ENCODE results near the gene CNTN5. TPM values are rescaled to one million over a fixed set of nuclear protein-coding genes. Genes with fewer than 3 reads are reported as not detected.

CNTN5 gene
- total RNA-seq, 1 donor from 2014 or later = not detected

DNA sequence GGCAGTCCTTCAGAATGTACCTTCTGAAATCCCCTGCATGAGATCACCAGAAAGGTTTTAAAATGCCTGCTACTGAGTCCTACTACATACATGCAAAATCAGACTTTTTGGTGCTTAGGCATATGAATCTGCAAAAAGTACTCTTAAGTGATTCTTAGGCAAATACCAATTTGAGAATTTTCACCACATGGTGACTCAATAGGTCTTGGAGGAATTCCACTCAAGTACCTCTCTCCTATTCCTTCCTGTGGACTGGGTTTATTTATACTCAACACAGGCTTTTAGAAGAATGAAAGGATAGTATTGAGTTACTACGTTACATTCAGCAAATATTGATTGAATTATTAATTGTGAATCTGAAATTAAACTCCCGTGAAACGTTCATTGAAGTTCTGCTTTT lies 223.9 kb downstream of the CNTN5 start:
- no peak overlapping the region for H3K27ac ChIP-seq
- H3K36me3 ChIP-seq = no peaks in the 10 kb centered on the region
- TF ChIP-seq, protein P1, sequence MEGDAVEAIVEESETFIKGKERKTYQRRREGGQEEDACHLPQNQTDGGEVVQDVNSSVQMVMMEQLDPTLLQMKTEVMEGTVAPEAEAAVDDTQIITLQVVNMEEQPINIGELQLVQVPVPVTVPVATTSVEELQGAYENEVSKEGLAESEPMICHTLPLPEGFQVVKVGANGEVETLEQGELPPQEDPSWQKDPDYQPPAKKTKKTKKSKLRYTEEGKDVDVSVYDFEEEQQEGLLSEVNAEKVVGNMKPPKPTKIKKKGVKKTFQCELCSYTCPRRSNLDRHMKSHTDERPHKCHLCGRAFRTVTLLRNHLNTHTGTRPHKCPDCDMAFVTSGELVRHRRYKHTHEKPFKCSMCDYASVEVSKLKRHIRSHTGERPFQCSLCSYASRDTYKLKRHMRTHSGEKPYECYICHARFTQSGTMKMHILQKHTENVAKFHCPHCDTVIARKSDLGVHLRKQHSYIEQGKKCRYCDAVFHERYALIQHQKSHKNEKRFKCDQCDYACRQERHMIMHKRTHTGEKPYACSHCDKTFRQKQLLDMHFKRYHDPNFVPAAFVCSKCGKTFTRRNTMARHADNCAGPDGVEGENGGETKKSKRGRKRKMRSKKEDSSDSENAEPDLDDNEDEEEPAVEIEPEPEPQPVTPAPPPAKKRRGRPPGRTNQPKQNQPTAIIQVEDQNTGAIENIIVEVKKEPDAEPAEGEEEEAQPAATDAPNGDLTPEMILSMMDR (IDR thresholded peaks at IDR 0.05) = no peak
- no peak for DNase-seq
- H3K4me1 ChIP-seq = no peaks in the 10 kb centered on the region
- no peaks in the 10 kb centered on the region for H3K9me3 ChIP-seq
- no peaks in the 10 kb centered on the region for H3K27me3 ChIP-seq
- ATAC-seq = peak; percentile 51
- H3K4me3 ChIP-seq = no peak overlapping the region
- intact Hi-C loops (cut with DNase I) = no loop called here

DNA sequence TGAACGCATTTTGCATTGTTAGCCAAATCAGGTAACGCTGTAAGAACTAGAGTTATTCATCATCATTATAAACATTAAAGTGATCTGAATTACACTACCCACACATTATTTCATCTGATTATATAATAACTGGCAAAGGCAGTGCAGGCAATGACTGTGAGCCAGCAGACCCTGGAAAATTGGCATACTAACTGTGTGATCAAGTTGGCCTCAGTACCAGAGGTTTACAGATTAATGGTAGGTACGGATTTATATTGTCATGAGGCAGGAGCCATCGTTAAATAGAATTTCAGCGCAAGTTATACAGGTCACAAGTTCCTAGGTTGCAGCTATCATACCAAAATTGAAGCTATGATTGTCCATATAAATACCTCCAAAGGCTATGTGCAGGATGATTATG lies 225.4 kb downstream of the CNTN5 start:
- no peak for DNase-seq
- intact Hi-C loops (cut with DNase I) = no loop called here
- no peak for ATAC-seq

DNA sequence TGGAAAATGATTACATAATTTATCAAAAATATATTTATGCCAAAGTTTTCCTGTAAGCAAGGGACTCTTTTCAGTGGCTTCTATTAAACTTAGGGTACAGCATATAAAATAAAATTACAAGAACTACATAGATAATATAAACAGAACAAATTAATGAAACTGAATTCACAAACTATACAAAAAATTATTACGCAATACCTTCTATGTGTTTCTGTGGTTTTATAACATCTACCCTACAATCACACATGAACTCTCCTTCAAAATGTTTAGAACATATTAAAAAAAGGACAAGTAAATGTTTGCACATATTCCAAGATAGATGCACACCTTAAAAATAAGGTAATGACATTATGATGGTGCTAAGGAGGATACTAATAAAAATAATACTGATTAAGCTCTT lies 235.9 kb downstream of the CNTN5 start:
- DNase-seq (no peak), ATAC-seq (no peak)
- Histone ChIP-seq H3K9me3 (peaks cover 3% of the 10 kb centered on the region), H3K27me3 (no peaks in the 10 kb centered on the region), H3K36me3 (no peaks in the 10 kb centered on the region), H3K4me1 (no peaks in the 10 kb centered on the region), H3K27ac (no peak overlapping the region), H3K4me3 (no peak overlapping the region)
- intact Hi-C loops (cut with DNase I) = no loop called here
- TF ChIP-seq, protein P1 (IDR thresholded peaks at IDR 0.05) = no peak

More for the DNA sequence above, 225.4 kb downstream of the CNTN5 start:
- H3K27ac ChIP-seq = no peak overlapping the region
- H3K27me3 ChIP-seq = no peaks in the 10 kb centered on the region
- no peak overlapping the region for H3K4me3 ChIP-seq
- TF ChIP-seq, protein P1 (IDR thresholded peaks at IDR 0.05) = no peak
- H3K9me3 ChIP-seq = no peaks in the 10 kb centered on the region
- no peaks in the 10 kb centered on the region for H3K36me3 ChIP-seq
- no peaks in the 10 kb centered on the region for H3K4me1 ChIP-seq

DNA sequence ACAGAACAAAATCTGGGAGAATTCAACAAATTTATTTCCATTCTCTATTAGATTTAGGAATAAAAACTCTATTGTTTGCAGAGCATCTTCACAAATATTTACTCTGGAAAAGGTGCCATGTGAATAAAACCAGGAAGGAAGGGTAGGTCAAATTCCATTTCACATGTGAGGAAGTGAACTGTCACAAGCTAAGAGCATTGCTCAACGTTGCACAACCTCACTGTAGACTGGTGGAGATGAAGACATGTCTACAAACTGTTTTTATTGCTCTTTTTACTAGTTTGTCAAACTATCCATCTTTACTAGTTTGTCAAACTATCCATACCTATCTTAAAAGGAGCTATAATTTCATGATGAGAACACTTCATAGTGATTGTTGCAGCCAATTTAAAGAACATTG lies 236.4 kb downstream of the CNTN5 start:
- Histone ChIP-seq H3K4me1 (no peaks in the 10 kb centered on the region), H3K4me3 (no peak overlapping the region), H3K27me3 (no peaks in the 10 kb centered on the region), H3K36me3 (no peaks in the 10 kb centered on the region), H3K27ac (no peak overlapping the region), H3K9me3 (peaks cover 3% of the 10 kb centered on the region)
- no peak for ATAC-seq
- TF ChIP-seq, protein P1 (IDR thresholded peaks at IDR 0.05) = no peak
- intact Hi-C loops (cut with DNase I) = no loop called here
- no peak for DNase-seq

DNA sequence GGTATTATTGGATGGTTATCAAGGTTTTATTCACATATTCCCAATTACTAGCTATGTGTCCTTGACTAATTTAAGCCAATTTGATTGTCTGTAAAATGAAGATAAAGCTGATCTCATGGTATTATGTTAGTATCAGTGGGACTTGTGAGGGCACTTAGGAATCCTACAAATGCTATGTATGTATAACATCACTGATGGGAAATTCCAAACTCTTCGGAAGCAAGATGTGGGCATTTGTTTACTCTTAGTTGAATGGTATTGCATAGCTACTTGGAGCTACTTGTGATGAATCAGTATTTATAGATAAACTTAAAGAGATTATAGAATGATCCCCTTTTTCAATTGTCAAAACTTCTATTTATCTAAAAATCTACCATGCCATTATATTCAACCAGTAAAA lies 239.9 kb downstream of the CNTN5 start:
- Histone ChIP-seq H3K4me1 (no peaks in the 10 kb centered on the region), H3K9me3 (no peaks in the 10 kb centered on the region), H3K27ac (no peak overlapping the region), H3K4me3 (no peak overlapping the region), H3K27me3 (no peaks in the 10 kb centered on the region), H3K36me3 (no peaks in the 10 kb centered on the region)
- DNase-seq (no peak), ATAC-seq (no peak)
- TF ChIP-seq, protein P1 (IDR thresholded peaks at IDR 0.05) = no peak
- intact Hi-C loops (cut with DNase I) = no loop called here

DNA sequence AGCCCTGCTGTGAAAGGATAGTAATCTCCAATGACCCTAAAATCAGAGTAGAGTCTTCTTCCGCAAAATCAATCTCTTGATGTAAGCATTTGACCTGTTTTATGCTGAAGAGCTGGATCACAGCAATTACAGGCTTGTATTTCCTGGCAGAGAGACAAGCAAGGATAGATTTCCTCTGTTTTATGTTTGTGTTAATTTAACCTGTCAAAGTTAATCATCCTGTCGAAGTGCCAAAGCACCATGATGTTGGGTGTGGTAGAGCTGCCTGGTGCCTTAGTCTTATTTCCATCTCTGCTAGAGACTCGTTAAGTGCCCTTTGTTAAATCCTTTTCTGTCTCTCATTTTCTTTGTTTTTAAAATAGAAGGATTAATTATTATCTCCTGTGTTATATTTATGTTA lies 248.1 kb downstream of the CNTN5 start:
- Histone ChIP-seq H3K27me3 (no peaks in the 10 kb centered on the region), H3K4me1 (no peaks in the 10 kb centered on the region), H3K9me3 (no peaks in the 10 kb centered on the region), H3K27ac (no peak overlapping the region), H3K36me3 (no peaks in the 10 kb centered on the region), H3K4me3 (no peak overlapping the region)
- no peak for ATAC-seq
- TF ChIP-seq, protein P1 (IDR thresholded peaks at IDR 0.05) = no peak
- intact Hi-C loops (cut with DNase I) = no loop called here
- DNase-seq = no peak
